Breast epithelium (tissue), 3 donors: Measurements from ENCODE around the gene NFKB1.

Experiments used
- POLR2A ChIP-seq: fragments of 450-650 bp; IDR thresholded peaks from one replicate; pipeline ENCODE4 v1.6.1; 2016; ENCODE audit warnings: antibody characterized with exemption, mild to moderate bottlenecking, moderate library complexity
- POLR2AphosphoS5 ChIP-seq, 3 donors: sonication (generic); formaldehyde crosslinking; IDR thresholded peaks; one replicate each; pipeline ENCODE4 v1.6.1; 2017; ENCODE audit warnings: antibody characterized with exemption in 3 of 3
- TF ChIP-seq, protein P1 (sequence below), 3 donors: fragments of 450-650 bp; IDR thresholded peaks; one replicate each; pipeline ENCODE4 v1.5.1; 2016 to 2017; ENCODE audit warnings: antibody characterized with exemption in 3 of 3, mild to moderate bottlenecking in 3 of 3, moderate library complexity in 3 of 3

DNA sequence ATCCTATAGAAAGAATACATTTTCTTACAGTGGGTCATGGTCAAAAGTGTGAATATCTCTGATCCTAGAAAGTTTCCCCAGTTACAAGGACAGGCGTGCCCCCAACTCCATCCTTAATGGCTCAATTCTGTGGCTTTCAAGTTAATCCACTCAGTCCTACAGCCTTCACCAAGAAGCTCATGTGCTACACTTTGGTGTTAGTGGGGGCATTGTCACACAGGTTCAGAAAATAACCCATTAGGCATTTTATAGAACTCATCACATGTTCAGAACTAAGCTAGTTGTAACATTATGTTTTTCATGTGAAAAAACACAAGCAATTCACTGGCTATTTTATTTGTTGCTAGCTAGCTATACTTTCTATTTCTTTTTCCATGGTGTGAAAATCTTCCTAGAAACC is 20.4 kb downstream of the NFKB1 start:
- TF ChIP-seq POLR2AphosphoS5 (IDR thresholded peaks at IDR 0.05) (no peak), POLR2A (no peak)
- TF ChIP-seq, protein P1, sequence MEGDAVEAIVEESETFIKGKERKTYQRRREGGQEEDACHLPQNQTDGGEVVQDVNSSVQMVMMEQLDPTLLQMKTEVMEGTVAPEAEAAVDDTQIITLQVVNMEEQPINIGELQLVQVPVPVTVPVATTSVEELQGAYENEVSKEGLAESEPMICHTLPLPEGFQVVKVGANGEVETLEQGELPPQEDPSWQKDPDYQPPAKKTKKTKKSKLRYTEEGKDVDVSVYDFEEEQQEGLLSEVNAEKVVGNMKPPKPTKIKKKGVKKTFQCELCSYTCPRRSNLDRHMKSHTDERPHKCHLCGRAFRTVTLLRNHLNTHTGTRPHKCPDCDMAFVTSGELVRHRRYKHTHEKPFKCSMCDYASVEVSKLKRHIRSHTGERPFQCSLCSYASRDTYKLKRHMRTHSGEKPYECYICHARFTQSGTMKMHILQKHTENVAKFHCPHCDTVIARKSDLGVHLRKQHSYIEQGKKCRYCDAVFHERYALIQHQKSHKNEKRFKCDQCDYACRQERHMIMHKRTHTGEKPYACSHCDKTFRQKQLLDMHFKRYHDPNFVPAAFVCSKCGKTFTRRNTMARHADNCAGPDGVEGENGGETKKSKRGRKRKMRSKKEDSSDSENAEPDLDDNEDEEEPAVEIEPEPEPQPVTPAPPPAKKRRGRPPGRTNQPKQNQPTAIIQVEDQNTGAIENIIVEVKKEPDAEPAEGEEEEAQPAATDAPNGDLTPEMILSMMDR (IDR thresholded peaks at IDR 0.05) = no peak
